Activated naive CD8-positive, alpha-beta T cell treated with anti-CD3 and anti-CD28 coated beads, Interleukin-2, amount 10 ng/mL, durations not matched to agents 7 days and 5 days (primary cell): ENCODE data around the gene JAG2. TPM values are rescaled to one million over a fixed set of nuclear protein-coding genes. Genes with fewer than 3 reads are reported as not detected.

Experiments used
- ATAC-seq: fragments of 150-1000 bp; cut with Tn5 transposase; one replicate; pipeline ENCODE4 v1.10.0; 2021; ENCODE audit warnings: low read depth, moderate library complexity
- POLR2A ChIA-PET: fragments of 350-600 bp; sonication (Branson Sonifier 250); formaldehyde crosslinking; loops from one replicate; lab custom pipeline; 2021; ENCODE audit warnings: antibody characterized with exemption; lab: Charles Lee
- DNase-seq: peaks from one replicate; pipeline ENCODE4 v3.0.0; 2021
- H3K27ac Mint-ChIP-seq: one replicate; pipeline ENCODE4 v1.8.0; 2022; ENCODE audit warnings: mild to moderate bottlenecking, mixed read lengths
- H3K27me3 Mint-ChIP-seq: one replicate; pipeline ENCODE4 v1.8.0; 2022; ENCODE audit warnings: mild to moderate bottlenecking, moderate library complexity, mixed read lengths
- H3K36me3 Mint-ChIP-seq: one replicate; pipeline ENCODE4 v1.8.0; 2021; ENCODE audit warnings: mild to moderate bottlenecking, mixed read lengths
- H3K4me1 Mint-ChIP-seq: one replicate; pipeline ENCODE4 v1.8.0; 2021; ENCODE audit warnings: mixed read lengths
- H3K4me3 Mint-ChIP-seq: one replicate; pipeline ENCODE4 v1.8.0; 2022; ENCODE audit warnings: mild to moderate bottlenecking, moderate library complexity, mixed read lengths
- H3K9me3 Mint-ChIP-seq: one replicate; pipeline ENCODE4 v1.8.0; 2021; ENCODE audit warnings: mixed read lengths
- total RNA-seq, 2 experiments: library from RNA; stranded (reverse); gene quantifications; one replicate each; pipeline ENCODE4 v1.2.3, GENCODE V29; 2021

The JAG2 gene
- total RNA-seq, 2 experiments from 2014 or later: 1.8 to 3.2 TPM

DNA sequence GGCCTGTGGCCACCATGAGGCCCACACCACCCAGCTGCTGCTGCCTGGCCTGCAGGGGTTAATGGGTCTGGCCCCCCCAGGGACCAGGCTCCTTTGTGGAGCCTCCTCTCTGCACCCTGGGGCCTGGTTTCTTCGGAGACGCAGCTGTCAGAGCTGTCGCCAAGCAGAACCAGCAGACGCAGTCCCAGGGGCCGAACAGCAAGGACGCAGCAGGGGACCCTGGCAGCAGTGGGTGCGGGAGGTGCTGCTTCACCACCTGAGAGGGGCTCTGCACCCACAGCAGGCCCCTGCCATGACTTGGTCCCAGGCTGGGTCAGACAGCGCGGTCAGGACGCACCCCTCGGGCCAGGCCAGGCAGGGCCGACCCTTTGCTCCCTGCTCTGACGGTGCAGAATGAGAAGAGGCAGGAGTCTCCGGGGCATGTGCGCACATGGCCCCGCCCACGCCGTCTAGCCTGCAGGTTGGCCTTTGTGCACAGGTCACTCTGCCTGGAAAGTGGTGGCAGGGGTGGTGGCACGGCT, 30.5 kb downstream of the JAG2 start:
- DNase-seq (no peak), ATAC-seq (no peak)
- Mint-ChIP-seq H3K36me3 (peaks cover 2% of the 10 kb centered on the region), H3K4me3 (no peak overlapping the region), H3K27ac (no peak overlapping the region), H3K4me1 (no peaks in the 10 kb centered on the region), H3K27me3 (peaks cover 3% of the 10 kb centered on the region), H3K9me3 (peaks cover 10% of the 10 kb centered on the region)
- POLR2A ChIA-PET: no interaction called here

GRCh38 chr14:105137481-105138020, 31.0 kb downstream of the JAG2 start:
- peaks cover 2% of the 10 kb centered on the region for H3K36me3 Mint-ChIP-seq
- H3K9me3 Mint-ChIP-seq: peaks cover 10% of the 10 kb centered on the region
- H3K27ac Mint-ChIP-seq: no peak overlapping the region
- ATAC-seq (no peak), DNase-seq (no peak)
- no peak overlapping the region for H3K4me3 Mint-ChIP-seq
- POLR2A ChIA-PET: no interaction called here
- H3K27me3 Mint-ChIP-seq: peaks cover 6% of the 10 kb centered on the region
- H3K4me1 Mint-ChIP-seq: no peaks in the 10 kb centered on the region

GRCh38 chr14:105136401-105137322, 31.9 kb downstream of the JAG2 start:
- H3K27ac Mint-ChIP-seq: no peak overlapping the region

DNA sequence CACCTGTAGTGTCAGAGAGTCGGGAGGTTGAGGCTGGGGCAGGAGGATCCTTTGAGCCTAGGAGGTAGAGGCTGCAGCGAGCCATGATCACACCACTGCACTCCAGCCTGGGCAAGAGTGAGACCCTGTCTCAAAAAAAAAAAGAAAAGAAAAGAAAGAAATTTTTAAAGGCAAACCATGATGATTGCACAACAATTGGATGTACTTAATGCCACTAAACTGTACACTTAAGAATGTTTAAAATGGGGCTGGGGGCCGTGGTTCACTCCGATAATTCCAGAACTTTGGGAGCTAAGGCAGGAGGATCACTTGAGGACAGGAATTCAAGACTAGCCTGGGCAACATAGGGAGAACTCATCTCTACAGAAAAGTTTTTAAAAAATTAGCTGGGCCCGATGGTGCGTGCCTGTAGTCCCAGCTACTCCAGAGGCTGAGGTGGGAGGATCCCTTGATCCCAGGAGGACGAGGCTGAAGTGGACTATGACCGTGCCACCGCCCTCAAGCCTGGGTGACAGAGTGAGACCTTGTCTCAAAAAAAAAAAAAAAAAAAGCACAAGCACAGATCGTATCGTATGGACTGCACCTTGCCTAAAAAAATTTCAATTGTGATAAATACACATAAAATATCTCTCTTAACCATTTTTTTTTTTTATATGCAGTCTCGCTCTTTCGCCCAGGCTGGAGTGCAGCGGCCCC, 32.7 kb downstream of the JAG2 start:
- Mint-ChIP-seq H3K9me3 (peaks cover 8% of the 10 kb centered on the region), H3K4me3 (no peak overlapping the region), H3K27ac (no peak overlapping the region), H3K27me3 (peaks cover 6% of the 10 kb centered on the region), H3K4me1 (no peaks in the 10 kb centered on the region), H3K36me3 (no peaks in the 10 kb centered on the region)
- ATAC-seq (no peak), DNase-seq (no peak)
- POLR2A ChIA-PET: no interaction called here

More at GRCh38 chr14:105136401-105137322, 31.9 kb downstream of the JAG2 start:
- no peak for ATAC-seq
- Mint-ChIP-seq H3K36me3 (peaks cover 2% of the 10 kb centered on the region), H3K9me3 (peaks cover 9% of the 10 kb centered on the region), H3K4me1 (no peaks in the 10 kb centered on the region), H3K4me3 (no peak overlapping the region), H3K27me3 (peaks cover 6% of the 10 kb centered on the region)
- DNase-seq: no peak
- POLR2A ChIA-PET: no interaction called here

DNA sequence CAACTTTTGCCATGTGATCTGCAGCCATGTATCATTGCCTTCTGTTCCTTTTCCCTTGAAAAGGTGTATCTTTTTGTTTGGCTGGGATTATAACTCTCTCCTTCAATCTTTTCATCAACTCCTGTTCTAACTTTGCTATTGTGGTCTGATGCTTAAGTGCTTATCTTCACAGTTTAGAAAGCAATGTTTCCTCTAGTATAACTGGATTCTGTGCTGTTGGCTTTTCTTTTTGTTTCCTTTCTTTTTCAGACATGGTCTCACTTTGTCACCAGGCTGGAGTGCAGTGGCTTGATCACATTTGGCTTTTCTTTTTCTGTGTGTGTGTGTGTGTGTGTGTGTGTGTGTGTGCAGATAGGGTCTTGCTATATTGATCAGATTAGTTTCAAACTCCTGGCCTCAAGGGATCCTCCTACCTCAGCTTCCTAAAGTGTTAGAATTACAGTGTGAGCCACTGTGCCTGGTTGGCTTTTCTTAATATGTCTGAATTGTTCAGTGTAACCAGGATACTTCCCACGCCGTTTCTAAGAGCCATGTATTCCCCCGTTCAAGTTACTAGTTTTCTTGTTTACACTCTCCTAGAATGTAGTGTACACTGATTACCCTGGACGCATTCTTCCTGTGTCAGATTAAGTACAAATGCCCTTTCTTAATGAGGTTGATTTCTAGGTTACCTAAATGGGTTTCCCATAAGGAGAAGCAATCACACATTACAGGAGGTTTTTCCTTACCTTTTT, 35.5 kb downstream of the JAG2 start:
- Mint-ChIP-seq H3K4me1 (no peaks in the 10 kb centered on the region), H3K4me3 (no peak overlapping the region)
- POLR2A ChIA-PET: no interaction called here

DNA sequence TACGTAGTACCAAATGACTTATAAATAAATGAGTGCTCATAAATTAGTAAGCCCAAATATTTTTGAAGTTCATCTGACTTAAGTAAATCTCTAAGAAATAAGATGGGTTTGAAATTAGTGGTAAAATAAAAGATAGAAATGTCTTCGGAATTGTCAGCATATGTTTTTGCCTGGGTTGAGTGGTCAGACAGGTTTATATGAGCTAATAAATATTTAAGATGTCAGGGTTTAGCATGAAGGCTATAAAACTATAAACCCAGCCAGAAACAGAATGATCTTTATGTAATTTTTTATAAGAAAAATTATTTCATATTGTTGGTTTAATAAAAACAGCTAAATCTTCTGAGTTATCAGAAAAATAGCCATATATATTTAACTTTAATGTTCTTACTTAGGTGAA, 37.3 kb downstream of the JAG2 start:
- DNase-seq (no peak), ATAC-seq (no peak)
- no peak overlapping the region for H3K27ac Mint-ChIP-seq
- POLR2A ChIA-PET: no interaction called here
- no peaks in the 10 kb centered on the region for H3K36me3 Mint-ChIP-seq
- no peak overlapping the region for H3K4me3 Mint-ChIP-seq
- no peaks in the 10 kb centered on the region for H3K4me1 Mint-ChIP-seq
- peaks cover 5% of the 10 kb centered on the region for H3K9me3 Mint-ChIP-seq
- H3K27me3 Mint-ChIP-seq: peaks cover 17% of the 10 kb centered on the region

More for the DNA sequence above, 35.5 kb downstream of the JAG2 start:
- no peak overlapping the region for H3K27ac Mint-ChIP-seq
- peaks cover 10% of the 10 kb centered on the region for H3K27me3 Mint-ChIP-seq
- ATAC-seq: no peak
- no peaks in the 10 kb centered on the region for H3K36me3 Mint-ChIP-seq
- H3K9me3 Mint-ChIP-seq: peaks cover 5% of the 10 kb centered on the region
- no peak for DNase-seq

- Mint-ChIP-seq H3K4me3 (no peak overlapping the region), H3K9me3 (peaks cover 3% of the 10 kb centered on the region), H3K36me3 (no peaks in the 10 kb centered on the region), H3K27me3 (peaks cover 28% of the 10 kb centered on the region), H3K4me1 (peaks cover 4% of the 10 kb centered on the region), H3K27ac (no peak overlapping the region)
- DNase-seq: no peak
- ATAC-seq: no peak
- POLR2A ChIA-PET: no interaction called here
Measured at GRCh38 chr14:105128059-105128458, 40.5 kb downstream of the JAG2 start.

DNA sequence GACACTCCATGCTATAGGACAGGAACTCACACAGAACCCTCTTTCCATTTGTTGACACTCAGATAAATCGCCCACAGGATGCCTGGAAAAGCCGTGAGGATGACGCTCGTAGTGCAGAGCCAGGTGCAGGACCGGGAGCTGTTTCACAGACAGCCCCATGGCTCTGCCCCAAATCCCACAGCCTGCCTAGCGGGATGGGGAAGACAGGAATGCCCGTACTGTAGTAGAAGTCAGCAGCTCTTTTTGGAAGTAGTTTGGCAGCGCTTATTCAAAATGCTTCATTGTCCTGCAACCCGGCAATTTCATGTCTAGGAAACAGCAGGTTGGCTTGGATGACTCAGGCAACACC, 41.6 kb downstream of the JAG2 start:
- Mint-ChIP-seq H3K4me1 (peaks cover 4% of the 10 kb centered on the region), H3K27ac (no peak overlapping the region), H3K36me3 (no peaks in the 10 kb centered on the region), H3K27me3 (peaks cover 30% of the 10 kb centered on the region), H3K4me3 (no peak overlapping the region), H3K9me3 (peaks cover 7% of the 10 kb centered on the region)
- ATAC-seq: no peak
- DNase-seq: no peak
- POLR2A ChIA-PET: no interaction called here

- no peak for DNase-seq
- Mint-ChIP-seq H3K36me3 (no peaks in the 10 kb centered on the region), H3K27ac (no peak overlapping the region), H3K27me3 (peaks cover 30% of the 10 kb centered on the region), H3K4me3 (no peak overlapping the region), H3K9me3 (peaks cover 7% of the 10 kb centered on the region), H3K4me1 (peaks cover 4% of the 10 kb centered on the region)
- POLR2A ChIA-PET: no interaction called here
- ATAC-seq: no peak
Measured at GRCh38 chr14:105126126-105126980, 42.2 kb downstream of the JAG2 start.

DNA sequence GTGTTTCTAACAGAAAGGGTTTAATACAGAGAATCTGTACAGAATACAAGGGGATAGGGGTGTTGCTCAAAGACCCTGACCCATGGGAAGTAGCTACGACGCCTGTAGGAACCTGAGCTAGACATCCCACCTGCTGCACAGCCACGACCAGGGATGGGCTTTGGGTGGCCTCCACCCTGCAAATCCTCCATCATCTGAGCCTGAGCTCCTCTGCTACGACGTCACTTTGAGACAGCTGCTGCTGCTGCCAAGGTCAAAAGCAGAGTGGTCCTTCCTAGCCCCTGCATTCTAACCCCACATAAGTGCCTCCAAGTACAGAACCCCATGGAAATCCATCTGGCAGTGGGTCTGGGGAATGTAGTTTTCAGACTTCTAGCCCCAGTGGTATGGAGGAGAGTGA, 43.8 kb downstream of the JAG2 start:
- POLR2A ChIA-PET: no interaction called here
- H3K27ac Mint-ChIP-seq: no peak overlapping the region
- ATAC-seq (no peak), DNase-seq (no peak)
- H3K4me3 Mint-ChIP-seq: no peak overlapping the region
- H3K9me3 Mint-ChIP-seq: peaks cover 7% of the 10 kb centered on the region
- peaks cover 3% of the 10 kb centered on the region for H3K36me3 Mint-ChIP-seq
- peaks cover 28% of the 10 kb centered on the region for H3K27me3 Mint-ChIP-seq
- H3K4me1 Mint-ChIP-seq: peaks cover 4% of the 10 kb centered on the region

DNA sequence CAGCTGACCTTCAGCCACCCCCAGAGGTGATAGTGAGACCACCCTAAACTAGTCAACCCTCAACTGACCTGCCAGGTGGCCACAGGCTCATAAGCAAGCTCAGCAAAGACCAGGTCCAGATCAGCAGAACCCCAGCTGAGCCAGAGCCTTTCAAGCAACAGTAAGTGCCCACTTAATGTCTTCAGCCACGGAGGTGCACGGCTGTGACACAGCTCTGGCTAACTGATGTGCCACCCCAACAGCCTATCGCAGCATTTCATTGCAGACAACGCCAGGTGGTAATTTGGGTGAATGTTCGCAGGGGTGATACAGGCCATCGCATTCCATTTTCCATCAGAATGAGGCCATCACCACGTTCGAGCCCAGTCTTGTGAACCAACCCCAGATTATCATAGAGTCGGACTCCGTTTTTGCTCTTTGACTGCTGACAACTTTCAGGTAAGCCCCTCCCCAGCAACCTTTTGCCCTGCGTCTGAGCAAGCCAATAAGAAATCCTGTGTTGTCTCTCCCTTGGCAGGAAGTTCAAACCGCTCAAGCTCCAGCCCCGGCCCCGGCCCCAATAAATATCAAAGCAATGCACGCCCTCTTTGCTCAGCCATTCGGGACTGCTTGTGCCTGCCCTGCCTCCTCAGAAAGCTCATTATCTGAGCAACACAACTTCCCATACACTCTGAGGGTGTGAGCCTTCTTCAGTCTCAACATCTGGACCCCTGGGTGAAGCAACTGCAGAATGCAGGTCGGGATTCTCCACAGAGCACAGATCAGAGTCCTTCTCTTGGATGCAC, 44.4 kb downstream of the JAG2 start:
- Mint-ChIP-seq H3K36me3 (peaks cover 3% of the 10 kb centered on the region), H3K4me3 (no peak overlapping the region), H3K9me3 (peaks cover 7% of the 10 kb centered on the region), H3K27ac (no peak overlapping the region), H3K27me3 (peaks cover 28% of the 10 kb centered on the region), H3K4me1 (peaks cover 4% of the 10 kb centered on the region)
- DNase-seq: no peak
- no peak for ATAC-seq
- POLR2A ChIA-PET: no interaction called here
